Activated naive CD4-positive, alpha-beta T cell treated with anti-CD3 and anti-CD28 coated beads for 36 hours (primary cell): Measurements from ENCODE around the gene CARM1. TPM values are rescaled to one million over a fixed set of nuclear protein-coding genes. Genes with fewer than 3 reads are reported as not detected.

Experiments
- CTCF ChIA-PET: fragments of 350-600 bp; sonication (Branson Sonifier 250); formaldehyde crosslinking; loops from one replicate; lab custom pipeline; 2021; ENCODE audit warnings: antibody characterized with exemption; lab: Charles Lee
- DNase-seq: peaks from one replicate; pipeline ENCODE4 v3.0.0-alpha.2; 2020
- H3K27ac Mint-ChIP-seq: one replicate; pipeline ENCODE4 v1.8.0; 2021; ENCODE audit warnings: mild to moderate bottlenecking, mixed read lengths
- H3K27me3 Mint-ChIP-seq: one replicate; pipeline ENCODE4 v1.8.0; 2021; ENCODE audit warnings: low read depth, mixed read lengths
- H3K36me3 Mint-ChIP-seq: one replicate; pipeline ENCODE4 v1.8.0; 2021; ENCODE audit warnings: low read depth, mixed read lengths
- H3K4me1 Mint-ChIP-seq: one replicate; pipeline ENCODE4 v1.8.0; 2021; ENCODE audit warnings: low read depth, mixed read lengths
- H3K4me3 Mint-ChIP-seq: one replicate; pipeline ENCODE4 v1.8.0; 2021; ENCODE audit warnings: mild to moderate bottlenecking, moderate library complexity, mixed read lengths
- H3K9me3 Mint-ChIP-seq: one replicate; pipeline ENCODE4 v1.8.0; 2021; ENCODE audit warnings: mixed read lengths
- intact Hi-C: fragments of 100-400 bp; cut with micrococcal nuclease; formaldehyde crosslinking; loops from one replicate; pipeline ENCODE4 v1.15.1; 2023
- total RNA-seq, 2 experiments: library from RNA; stranded (reverse); gene quantifications; one replicate each; pipeline ENCODE4 v1.2.3, GENCODE V29; 2021

The CARM1 gene
- total RNA-seq, 2 experiments from 2014 or later = 88.4 to 89.3 TPM

DNA sequence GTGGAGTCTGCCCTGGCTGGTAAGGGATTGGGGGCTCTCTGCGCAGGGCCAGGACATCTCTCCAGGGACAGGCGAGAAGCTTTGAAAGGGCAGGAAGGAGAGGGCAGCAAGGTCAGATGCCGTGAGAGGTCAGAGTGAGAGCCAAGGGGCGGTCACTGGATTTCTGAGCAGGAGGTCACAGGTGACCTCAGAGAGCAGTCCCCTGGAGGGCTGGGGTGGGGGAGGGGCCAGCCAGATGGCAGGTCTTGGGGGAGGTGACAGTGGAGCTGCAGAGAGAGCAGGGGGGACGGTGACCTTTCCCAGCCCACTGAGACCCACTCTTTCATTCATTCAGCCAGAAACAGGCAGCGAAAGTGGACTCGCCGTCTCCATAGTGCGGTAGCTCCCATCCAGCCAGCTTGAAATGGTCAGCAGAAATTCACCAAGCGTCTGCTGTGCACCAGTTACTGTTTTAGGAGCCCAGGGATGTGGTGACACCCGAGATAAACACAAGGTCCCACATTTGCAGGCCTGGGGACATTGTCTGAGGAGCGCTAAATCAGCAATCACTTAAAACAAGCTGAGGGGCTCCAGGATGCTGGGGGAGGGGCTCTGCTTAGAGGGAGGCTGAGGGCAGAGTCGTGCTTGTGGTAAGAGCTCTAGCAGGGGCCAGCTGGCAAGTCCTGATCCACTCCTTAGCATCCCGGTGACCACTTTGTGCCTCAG is 10.2 kb downstream of the CARM1 start:
- Mint-ChIP-seq H3K27ac (no peak overlapping the region), H3K27me3 (no peaks in the 10 kb centered on the region), H3K9me3 (no peaks in the 10 kb centered on the region), H3K36me3 (peaks cover 9% of the 10 kb centered on the region), H3K4me3 (no peak overlapping the region), H3K4me1 (peaks cover 35% of the 10 kb centered on the region)
- intact Hi-C loops = no loop called here
- DNase-seq = no peak
- CTCF ChIA-PET = interaction anchor here (0.6 to 1.0 kb wide), 1 partner anchor 17 kb away, joined by 3 to 4 read pairs; no protein-coding TSS in a partner anchor

DNA sequence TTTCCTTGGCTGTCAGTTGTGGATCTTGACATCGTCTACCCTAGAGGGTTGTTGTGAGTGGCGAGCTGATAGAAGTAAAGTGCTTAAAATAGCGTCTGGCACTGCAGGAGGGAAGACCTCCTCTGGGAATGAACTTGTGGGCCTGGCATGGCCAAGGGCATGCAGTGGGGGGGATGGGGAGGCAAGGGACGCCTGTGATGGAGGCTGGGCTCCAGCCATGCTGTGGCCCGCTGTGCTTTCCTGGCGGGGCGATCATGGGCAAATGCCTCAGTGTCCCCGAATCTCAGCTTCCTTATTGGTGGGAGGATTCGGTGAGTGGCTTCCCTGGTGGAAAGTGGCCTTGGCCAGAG is 10.7 kb downstream of the CARM1 start:
- peaks cover 9% of the 10 kb centered on the region for H3K36me3 Mint-ChIP-seq
- no peak for DNase-seq
- no peaks in the 10 kb centered on the region for H3K9me3 Mint-ChIP-seq
- CTCF ChIA-PET = interaction anchor here (0.6 kb wide), 1 partner anchor 18 kb away, joined by 3 read pairs; no protein-coding TSS in a partner anchor
- no peak overlapping the region for H3K27ac Mint-ChIP-seq
- H3K27me3 Mint-ChIP-seq = no peaks in the 10 kb centered on the region
- peaks cover 31% of the 10 kb centered on the region for H3K4me1 Mint-ChIP-seq
- intact Hi-C loops = no loop called here
- no peak overlapping the region for H3K4me3 Mint-ChIP-seq

DNA sequence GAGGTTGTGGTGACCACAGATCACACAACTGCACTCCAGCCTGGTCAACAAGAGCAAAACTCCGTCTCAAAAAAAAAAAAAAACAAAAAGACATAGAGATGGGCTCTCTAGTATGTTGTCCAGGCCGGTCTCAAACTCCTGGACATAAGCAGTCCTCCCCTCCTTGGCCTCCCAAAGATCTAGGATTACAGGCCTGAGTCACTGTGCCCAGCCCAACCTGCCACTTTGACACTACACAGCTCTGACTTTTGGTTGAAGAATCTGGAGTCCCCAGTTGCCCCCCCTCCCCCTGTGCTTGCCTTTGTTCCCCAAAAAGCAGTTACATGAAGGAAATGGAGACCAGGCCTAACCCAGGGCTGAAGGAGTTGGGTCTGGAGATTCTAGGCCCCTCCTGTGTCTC is 12.9 kb downstream of the CARM1 start:
- CTCF ChIA-PET = no interaction called here
- Mint-ChIP-seq H3K36me3 (peaks cover 6% of the 10 kb centered on the region), H3K27ac (no peak overlapping the region), H3K4me3 (no peak overlapping the region), H3K9me3 (no peaks in the 10 kb centered on the region), H3K27me3 (no peaks in the 10 kb centered on the region), H3K4me1 (peaks cover 14% of the 10 kb centered on the region)
- DNase-seq = no peak
- intact Hi-C loops = no loop called here

DNA sequence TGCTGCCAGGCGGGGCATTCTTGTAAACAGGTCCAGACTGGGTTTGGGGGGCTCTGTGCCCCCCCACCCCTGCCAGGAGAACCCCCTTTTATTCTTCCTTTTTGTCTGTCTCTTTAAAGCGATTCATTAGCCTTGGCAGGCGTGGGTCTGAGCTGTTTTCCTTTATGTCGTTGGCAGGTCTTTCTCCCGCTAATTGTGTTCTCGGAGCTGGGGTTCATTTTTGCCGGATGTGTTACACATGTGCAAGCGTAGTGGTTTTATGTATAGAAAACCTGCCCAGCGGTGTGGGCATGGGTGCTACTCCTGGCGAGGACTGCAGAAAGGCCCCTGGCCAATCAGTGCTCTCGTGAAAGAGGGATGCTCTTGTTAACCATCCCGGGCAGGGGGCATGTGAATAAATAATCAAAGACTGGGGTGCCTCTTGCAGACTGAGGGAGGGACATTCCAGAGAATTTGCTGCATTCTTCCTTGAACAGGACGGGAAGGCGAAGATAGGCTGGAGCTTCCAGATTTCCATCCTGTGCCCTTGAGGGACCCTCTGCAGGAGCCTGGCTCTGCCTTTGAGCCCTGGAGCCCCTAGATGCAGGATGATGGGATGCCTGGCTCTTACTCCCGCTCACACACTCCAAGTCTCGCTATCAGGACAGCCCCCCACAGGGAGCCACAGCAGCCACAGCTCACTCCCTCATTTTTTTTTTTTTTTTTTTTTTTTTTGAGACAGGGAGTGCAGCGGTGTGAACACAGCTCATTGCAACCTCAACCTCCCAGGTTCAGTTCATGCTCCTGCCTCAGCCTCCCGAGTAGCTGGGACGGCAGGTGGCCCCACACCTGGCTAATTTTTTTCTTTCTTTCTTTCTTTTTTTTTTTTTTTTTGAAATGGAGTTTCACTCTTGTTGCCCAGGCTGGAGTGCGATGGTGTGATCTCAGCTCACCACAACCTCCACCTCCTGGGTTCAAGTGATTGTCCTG is 14.1 kb downstream of the CARM1 start:
- intact Hi-C loops = no loop called here
- no peak for DNase-seq
- Mint-ChIP-seq H3K9me3 (no peaks in the 10 kb centered on the region), H3K4me1 (peaks cover 11% of the 10 kb centered on the region), H3K27me3 (no peaks in the 10 kb centered on the region), H3K36me3 (peaks cover 3% of the 10 kb centered on the region), H3K27ac (no peak overlapping the region), H3K4me3 (no peak overlapping the region)
- CTCF ChIA-PET = interaction anchor here (0.6 kb wide), 1 partner anchor 241 kb away, joined by 3 read pairs; no protein-coding TSS in a partner anchor

DNA sequence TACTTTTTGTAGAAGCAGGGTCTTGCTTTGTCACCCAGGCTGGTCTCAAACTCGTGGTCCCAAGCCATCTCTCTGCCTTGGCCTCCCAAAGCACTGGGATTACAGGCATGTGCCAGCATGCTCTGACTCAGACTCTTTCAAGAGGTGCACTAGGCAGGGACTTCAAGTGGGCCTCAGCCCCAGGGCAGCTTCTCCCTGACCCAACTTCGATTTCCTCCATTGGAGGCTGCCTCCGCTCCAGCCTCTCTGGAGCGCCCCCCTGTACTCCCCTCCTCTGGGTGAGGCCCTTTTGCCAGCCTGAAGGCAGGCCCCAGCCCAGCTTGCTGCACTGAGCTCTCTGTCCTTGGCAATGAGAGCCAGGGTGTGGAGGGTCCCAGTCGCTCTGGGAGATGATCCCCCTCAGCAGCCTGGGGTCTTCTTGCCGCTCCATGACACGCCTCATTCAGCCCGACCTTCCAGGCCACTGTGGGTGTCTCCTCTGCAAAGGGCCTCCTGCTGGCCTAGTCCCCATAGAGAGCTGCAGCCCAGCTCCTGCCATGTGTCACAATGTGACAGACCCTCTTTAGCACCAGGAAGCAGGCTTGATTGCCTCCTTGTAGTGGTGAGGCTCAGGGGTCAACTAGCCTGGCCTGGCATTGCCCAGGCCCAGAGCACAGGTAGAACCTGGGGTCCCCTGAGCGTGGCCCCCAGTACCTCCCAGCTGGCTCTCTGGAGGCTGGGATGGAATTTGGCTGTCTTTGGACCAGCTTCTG is 16.4 kb downstream of the CARM1 start:
- intact Hi-C loops = no loop called here
- no peak overlapping the region for H3K27ac Mint-ChIP-seq

DNA sequence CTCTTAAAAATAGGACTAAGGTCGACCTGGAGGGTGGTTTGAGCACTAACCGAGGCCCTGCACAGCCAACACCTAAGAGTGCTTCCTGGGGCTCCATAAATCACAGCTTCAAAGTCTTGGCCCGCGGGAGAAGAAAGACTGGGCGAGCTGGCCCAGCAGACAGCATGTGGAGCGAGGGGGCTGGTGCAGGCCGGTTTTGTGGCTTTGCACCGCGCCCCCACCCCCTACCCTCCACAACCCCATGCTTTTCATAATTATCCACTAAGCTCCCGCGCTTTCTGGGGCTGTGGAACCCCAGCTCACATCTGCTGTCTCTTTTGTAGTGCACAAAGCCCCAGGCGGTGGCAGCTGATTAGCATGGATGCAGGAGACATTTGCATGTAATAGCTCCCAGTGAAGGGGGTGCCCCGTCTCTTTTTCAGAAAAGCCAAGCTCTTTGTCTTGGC is 17.1 kb downstream of the CARM1 start:
- no peak for DNase-seq
- H3K27me3 Mint-ChIP-seq = no peaks in the 10 kb centered on the region
- H3K4me3 Mint-ChIP-seq = no peak overlapping the region
- H3K4me1 Mint-ChIP-seq = peaks cover 8% of the 10 kb centered on the region
- no peaks in the 10 kb centered on the region for H3K9me3 Mint-ChIP-seq
- intact Hi-C loops = no loop called here
- CTCF ChIA-PET = interaction anchor here (0.5 to 1.3 kb wide), 4 partner anchors 10 to 106 kb away, joined by 3 to 8 read pairs (median 3); no protein-coding TSS in a partner anchor
- no peaks in the 10 kb centered on the region for H3K36me3 Mint-ChIP-seq
- H3K27ac Mint-ChIP-seq = no peak overlapping the region

More for the DNA sequence above, 16.4 kb downstream of the CARM1 start:
- Mint-ChIP-seq H3K27me3 (no peaks in the 10 kb centered on the region), H3K4me3 (no peak overlapping the region), H3K36me3 (peaks cover 3% of the 10 kb centered on the region), H3K4me1 (peaks cover 8% of the 10 kb centered on the region), H3K9me3 (no peaks in the 10 kb centered on the region)
- CTCF ChIA-PET = interaction anchor here (0.5 to 1.3 kb wide), 4 partner anchors 49 to 106 kb away, joined by 3 to 8 read pairs (median 3); no protein-coding TSS in a partner anchor
- no peak for DNase-seq

DNA sequence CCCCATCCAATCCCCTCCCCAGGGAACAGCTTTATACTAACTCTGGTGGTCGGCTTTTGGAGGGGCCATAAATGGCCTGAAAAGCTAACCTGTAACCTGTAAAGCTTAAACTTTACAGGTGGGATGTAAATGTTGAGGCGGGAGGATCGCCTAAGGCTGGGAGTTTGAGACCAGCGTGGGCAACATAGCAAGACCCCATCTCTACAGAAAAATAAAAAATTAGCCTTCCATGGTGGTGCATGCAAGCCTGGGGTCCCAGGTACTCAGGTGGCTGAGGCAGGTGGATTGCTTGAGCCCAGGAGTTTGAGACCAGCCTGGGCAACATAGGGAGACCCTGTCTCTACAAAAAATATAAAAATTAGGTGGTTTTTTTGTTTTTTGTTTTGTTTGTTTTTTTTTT is 18.5 kb downstream of the CARM1 start:
- Mint-ChIP-seq H3K4me1 (peaks cover 10% of the 10 kb centered on the region), H3K4me3 (no peak overlapping the region), H3K27ac (no peak overlapping the region), H3K9me3 (no peaks in the 10 kb centered on the region), H3K36me3 (no peaks in the 10 kb centered on the region), H3K27me3 (no peaks in the 10 kb centered on the region)
- intact Hi-C loops = no loop called here
- CTCF ChIA-PET = interaction anchor here (0.7 to 1.0 kb wide), 2 partner anchors 17 to 600 kb away, joined by 3 to 4 read pairs; partner anchors contain the start of gene ICAM5
- no peak for DNase-seq

DNA sequence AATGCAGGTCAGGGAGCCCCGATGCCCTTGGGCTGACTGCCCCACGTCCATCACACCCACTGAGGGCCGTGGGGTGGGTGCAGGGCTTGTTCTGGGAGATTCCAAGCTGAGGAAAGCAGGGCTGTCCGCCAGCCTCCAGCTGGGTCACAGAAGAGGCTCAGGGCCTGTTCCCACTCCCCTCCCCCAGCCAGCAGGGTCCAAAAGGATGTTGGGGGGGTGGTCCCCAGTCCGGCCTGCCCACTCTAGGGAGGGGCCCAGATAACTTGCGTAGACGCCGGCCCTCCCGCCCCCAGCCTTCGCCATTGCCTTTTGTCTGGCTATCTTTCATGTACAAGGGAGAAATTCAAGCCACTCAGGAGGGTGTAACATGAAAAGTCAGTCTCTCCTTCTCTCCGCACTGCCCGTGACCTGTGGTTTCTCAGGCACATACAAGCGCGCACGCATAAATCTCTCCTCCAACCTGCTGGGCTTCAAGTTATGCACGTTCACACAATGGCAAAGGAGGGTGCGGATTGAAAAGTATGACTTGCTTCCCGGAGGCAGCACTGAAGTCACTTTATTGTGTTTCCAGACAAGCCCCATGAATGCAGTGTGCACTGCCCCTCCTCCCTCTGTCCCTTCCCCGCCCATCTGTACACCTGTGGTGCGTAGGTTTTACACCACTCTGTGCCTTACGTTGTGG is 20.2 kb downstream of the CARM1 start:
- no peak overlapping the region for H3K4me3 Mint-ChIP-seq
- no peak overlapping the region for H3K27ac Mint-ChIP-seq
- H3K36me3 Mint-ChIP-seq = no peaks in the 10 kb centered on the region
- DNase-seq = no peak
- no peaks in the 10 kb centered on the region for H3K9me3 Mint-ChIP-seq
- intact Hi-C loops = no loop called here
- CTCF ChIA-PET = no interaction called here
- H3K4me1 Mint-ChIP-seq = peaks cover 10% of the 10 kb centered on the region
- no peaks in the 10 kb centered on the region for H3K27me3 Mint-ChIP-seq

DNA sequence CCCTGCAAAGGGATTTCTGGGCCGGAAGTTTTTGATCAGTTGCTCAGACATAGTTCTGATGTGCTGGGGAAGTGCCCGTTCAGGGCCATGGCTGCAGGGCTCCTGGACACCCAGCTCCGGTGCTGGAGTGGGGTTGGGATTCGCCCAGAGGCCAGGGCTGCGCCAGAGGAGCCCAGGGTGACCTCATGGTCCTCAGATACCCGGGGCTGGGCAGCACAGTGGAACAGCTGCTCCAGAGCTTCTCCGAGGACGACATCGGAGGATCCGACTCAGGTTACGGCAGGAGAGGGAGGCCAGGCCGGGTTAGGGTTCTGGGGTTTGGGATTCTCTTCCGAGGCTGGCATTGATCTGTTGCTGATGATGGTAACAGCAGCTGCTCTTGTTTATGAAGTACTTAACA is 20.9 kb downstream of the CARM1 start:
- Mint-ChIP-seq H3K9me3 (no peaks in the 10 kb centered on the region), H3K4me3 (no peak overlapping the region), H3K4me1 (peaks cover 13% of the 10 kb centered on the region), H3K27me3 (no peaks in the 10 kb centered on the region), H3K36me3 (no peaks in the 10 kb centered on the region), H3K27ac (no peak overlapping the region)
- CTCF ChIA-PET = interaction anchor here (0.6 kb wide), 1 partner anchor 410 kb away, joined by 4 read pairs; no protein-coding TSS in a partner anchor
- intact Hi-C loops = no loop called here
- no peak for DNase-seq

DNA sequence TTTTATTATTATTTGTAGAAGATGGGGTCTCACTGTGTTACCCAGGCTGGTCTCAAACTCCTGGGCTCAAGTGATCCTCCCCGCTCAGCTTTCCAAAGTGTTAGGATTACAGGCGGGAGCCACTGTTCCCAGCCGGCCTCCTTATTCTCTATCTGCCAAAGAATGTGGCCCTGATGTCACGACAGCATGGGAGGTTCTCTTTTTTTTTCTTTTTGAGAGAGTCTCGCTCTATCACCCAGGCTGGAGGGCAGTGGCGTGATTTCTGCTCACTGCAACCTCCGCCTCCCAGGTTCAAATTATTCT is 23.5 kb downstream of the CARM1 start:
- CTCF ChIA-PET = interaction anchor here (1.1 kb wide), 1 partner anchor 24 kb away, joined by 3 read pairs; the partner anchor contains the start of gene CARM1
- peaks cover 12% of the 10 kb centered on the region for H3K4me1 Mint-ChIP-seq
- intact Hi-C loops = no loop called here

DNA sequence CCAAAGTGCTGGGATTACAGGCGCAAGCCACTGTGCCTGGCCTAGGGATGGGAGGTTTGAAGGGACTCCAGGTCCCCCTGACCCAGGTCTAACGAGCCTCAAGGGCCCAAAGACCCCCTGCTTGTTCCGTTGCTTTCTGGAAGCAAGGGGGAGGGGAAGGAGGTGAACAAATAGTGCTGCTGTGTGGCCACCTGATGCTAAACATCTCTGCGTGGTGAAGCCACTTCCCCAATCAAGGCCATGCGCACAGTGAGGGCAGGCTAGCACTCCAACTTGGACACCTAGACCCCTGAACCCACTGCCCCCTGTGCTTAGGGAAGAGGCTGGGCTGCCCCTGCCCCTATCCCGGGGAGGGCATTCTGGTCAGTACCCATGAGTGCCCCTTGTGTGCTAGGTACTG is 24.0 kb downstream of the CARM1 start:
- no peak for DNase-seq
- H3K4me3 Mint-ChIP-seq = no peak overlapping the region
- CTCF ChIA-PET = no interaction called here
- peaks cover 12% of the 10 kb centered on the region for H3K4me1 Mint-ChIP-seq
- no peaks in the 10 kb centered on the region for H3K27me3 Mint-ChIP-seq
- H3K36me3 Mint-ChIP-seq = peaks cover 2% of the 10 kb centered on the region
- no peaks in the 10 kb centered on the region for H3K9me3 Mint-ChIP-seq
- intact Hi-C loops = no loop called here
- no peak overlapping the region for H3K27ac Mint-ChIP-seq

More for the DNA sequence above, 23.5 kb downstream of the CARM1 start:
- Mint-ChIP-seq H3K27me3 (no peaks in the 10 kb centered on the region), H3K4me3 (no peak overlapping the region), H3K27ac (no peak overlapping the region), H3K36me3 (no peaks in the 10 kb centered on the region), H3K9me3 (no peaks in the 10 kb centered on the region)
- no peak for DNase-seq
